BE2C (cell line): ENCODE results near the gene PPP1R9B.

ENCODE experiments used
- DNase-seq: peaks from one replicate; pipeline ENCODE4 v3.0.0-alpha.2; 2020
- H3K27me3 ChIP-seq: fragments of 250-450 bp; sonication (Bioruptor Pico); 2 replicates; pipeline ENCODE4 v1.5.1; 2020; ENCODE audit warnings: mild to moderate bottlenecking
- H3K36me3 ChIP-seq: fragments of 250-450 bp; sonication (Bioruptor Pico); 2 replicates; pipeline ENCODE4 v1.5.1; 2020; ENCODE audit warnings: mild to moderate bottlenecking
- H3K4me1 ChIP-seq: fragments of 250-450 bp; sonication (Bioruptor Pico); 2 replicates; pipeline ENCODE4 v1.5.1; 2020
- H3K4me3 ChIP-seq: 2 replicates; pipeline ENCODE4 v1.5.1; 2011; ENCODE audit warnings: low read depth, low read length
- H3K9me3 ChIP-seq: fragments of 250-450 bp; sonication (Bioruptor Pico); 2 replicates; pipeline ENCODE4 v1.5.1; 2020
- TF ChIP-seq, protein P1 (sequence below): IDR thresholded peaks from 2 replicates; pipeline ENCODE4 v1.5.1; 2012; ENCODE audit warnings: mild to moderate bottlenecking, low read depth, low read length

Gene PPP1R9B

DNA sequence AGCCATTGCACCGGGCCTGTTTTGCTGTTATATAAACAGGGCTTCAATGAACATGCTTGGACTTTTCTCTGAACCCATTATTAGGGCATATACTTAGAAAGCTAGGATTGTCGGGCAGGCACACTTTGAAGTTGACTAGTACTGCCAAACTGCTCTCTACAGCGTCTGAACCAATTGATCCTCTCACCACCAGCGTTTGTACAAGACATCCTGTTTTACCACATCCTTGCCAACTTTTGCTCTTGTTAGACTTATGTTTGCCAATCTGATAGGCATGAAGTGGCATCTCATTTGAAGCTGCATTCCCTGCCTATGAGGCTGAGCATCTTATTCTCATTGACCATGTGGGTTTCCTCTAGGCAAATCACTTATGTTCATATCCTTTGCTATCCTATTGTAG is 7.4 kb upstream of the PPP1R9B start:
- TF ChIP-seq, protein P1, sequence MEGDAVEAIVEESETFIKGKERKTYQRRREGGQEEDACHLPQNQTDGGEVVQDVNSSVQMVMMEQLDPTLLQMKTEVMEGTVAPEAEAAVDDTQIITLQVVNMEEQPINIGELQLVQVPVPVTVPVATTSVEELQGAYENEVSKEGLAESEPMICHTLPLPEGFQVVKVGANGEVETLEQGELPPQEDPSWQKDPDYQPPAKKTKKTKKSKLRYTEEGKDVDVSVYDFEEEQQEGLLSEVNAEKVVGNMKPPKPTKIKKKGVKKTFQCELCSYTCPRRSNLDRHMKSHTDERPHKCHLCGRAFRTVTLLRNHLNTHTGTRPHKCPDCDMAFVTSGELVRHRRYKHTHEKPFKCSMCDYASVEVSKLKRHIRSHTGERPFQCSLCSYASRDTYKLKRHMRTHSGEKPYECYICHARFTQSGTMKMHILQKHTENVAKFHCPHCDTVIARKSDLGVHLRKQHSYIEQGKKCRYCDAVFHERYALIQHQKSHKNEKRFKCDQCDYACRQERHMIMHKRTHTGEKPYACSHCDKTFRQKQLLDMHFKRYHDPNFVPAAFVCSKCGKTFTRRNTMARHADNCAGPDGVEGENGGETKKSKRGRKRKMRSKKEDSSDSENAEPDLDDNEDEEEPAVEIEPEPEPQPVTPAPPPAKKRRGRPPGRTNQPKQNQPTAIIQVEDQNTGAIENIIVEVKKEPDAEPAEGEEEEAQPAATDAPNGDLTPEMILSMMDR: no peak
- Histone ChIP-seq H3K9me3 (no peaks in the 10 kb centered on the region), H3K4me1 (peaks cover 13% of the 10 kb centered on the region), H3K4me3 (no peak overlapping the region), H3K36me3 (no peaks in the 10 kb centered on the region), H3K27me3 (no peaks in the 10 kb centered on the region)
- no peak for DNase-seq

DNA sequence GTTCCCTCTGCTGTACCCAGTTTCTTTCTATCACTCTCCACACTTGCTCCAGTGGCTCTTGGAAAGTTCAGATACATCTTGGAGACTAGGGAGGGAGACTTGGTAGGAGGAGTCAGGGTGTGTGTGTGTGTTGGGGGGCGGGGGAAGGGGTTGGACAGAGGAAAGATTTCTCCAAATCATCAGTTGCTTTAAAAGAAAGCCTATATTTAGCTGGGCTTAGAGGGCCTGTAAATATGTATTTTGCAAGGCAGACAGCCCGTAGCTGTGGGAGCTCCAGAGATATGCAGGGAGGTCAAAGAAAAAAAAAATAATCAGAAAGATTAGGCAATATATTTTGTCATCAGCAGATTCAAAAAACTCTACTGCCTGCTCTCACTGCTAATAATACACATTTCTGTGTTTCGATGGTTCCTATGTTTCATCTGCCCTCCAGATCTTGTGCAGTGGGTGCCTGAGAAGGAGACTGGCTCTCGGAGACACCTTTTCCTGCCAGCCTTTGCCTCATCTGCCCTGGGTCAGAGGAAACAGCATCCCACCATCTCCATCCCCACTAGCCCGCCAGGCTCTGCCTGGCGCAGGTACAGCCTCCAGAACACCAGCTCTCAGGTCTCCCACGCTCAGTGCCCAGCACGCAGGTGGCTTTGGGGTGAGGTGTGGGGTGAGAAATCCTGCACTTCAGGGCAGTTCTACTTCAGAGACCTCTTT is 4.8 kb upstream of the PPP1R9B start:
- Histone ChIP-seq H3K27me3 (no peaks in the 10 kb centered on the region), H3K9me3 (no peaks in the 10 kb centered on the region), H3K4me1 (peaks cover 17% of the 10 kb centered on the region), H3K4me3 (no peak overlapping the region), H3K36me3 (no peaks in the 10 kb centered on the region)
- no peak for DNase-seq
- TF ChIP-seq, protein P1: no peak

DNA sequence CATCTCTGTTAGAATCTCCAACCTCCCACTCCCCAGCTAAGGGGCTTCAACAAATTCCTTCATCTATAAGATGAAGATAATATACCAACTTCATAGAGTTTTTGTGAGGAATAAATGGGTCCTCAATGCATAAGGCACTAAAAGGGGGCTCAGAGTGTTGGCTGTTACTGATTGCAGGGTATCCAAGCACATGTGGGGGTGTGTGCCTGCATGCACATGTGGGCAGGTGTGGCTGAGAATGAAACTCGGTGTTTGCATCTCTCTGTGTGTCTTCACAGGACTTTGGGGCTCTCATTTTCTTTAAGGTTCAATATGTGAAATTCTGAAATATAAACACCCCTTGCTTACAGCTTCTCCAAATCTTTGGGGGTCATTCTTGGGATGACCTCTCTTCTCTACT is 4.1 kb upstream of the PPP1R9B start:
- Histone ChIP-seq H3K27me3 (no peaks in the 10 kb centered on the region), H3K9me3 (no peaks in the 10 kb centered on the region), H3K36me3 (peaks cover 3% of the 10 kb centered on the region; the same call in 1 of the 2 replicates), H3K4me1 (peaks cover 17% of the 10 kb centered on the region), H3K4me3 (no peak overlapping the region)
- no peak for DNase-seq
- TF ChIP-seq, protein P1: no peak

DNA sequence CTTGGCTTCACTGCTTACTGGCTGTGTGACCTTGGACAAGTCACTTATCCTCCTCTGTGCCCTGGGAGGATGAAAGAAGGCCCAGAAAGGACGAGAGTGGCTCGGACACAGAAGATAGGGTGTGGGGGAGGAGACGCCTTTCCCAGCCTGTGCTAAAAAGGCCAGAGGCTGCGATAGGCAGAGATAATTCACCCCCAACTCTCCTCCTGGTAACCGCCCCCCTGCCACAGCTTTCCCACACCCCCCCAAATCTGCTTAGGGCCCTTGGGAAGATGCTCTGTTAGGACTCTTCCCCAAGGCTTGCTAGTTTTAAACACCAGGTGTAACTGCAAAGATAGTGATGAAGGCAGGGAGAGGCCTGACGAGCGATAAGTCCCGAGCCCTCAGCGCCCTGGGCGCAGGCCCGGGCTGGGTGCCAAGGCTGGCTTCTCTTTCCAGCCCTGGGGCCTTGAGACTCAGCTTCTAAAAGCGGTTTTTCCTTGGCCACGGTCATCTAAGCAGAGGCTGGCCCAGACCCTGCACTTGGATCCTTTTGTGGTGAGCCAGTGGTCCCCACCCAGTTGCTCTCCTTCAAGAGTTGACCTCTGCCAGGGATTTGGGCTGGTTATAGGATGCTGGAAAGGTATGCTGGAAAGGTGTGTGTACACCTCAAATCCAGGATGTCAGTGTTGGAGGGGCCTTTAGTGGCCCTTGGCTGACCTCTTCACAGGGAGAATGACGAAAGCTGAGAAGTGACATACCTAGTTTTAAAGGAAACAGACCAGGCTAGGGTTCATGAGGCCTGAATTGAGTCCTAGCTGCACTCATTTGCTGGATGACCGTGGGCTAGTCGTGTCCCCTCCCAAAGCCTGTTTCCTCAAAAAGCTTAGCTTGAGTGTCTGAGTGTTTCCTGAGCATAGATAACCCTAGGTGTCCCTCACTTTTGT is 3.4 kb upstream of the PPP1R9B start:
- peak; percentile 75 for DNase-seq
- TF ChIP-seq, protein P1: no peak
- Histone ChIP-seq H3K9me3 (no peaks in the 10 kb centered on the region), H3K36me3 (peaks cover 8% of the 10 kb centered on the region; the same call in 1 of the 2 replicates), H3K4me1 (peaks cover 17% of the 10 kb centered on the region), H3K4me3 (no peak overlapping the region), H3K27me3 (no peaks in the 10 kb centered on the region)

DNA sequence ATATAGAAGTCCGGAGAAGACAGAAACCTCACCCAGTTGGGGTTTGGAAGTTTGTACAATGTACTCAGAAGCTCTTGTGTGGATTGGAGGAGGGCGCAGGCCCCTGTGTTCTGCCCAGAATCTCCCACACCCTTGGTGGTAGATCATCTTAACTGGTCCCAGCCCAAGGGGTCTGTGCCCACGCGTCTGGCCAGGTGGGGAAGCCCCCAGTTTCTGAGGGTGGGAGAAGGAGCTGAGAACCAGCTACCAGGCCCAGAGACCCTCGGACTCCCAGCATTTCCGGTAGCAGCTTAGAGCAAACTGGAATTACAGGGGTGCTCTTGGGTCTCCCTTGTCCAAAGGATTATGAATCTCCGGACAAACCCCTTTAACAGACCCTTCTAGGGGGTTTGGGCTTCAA is 2.3 kb upstream of the PPP1R9B start:
- TF ChIP-seq, protein P1: no peak
- Histone ChIP-seq H3K36me3 (peaks cover 8% of the 10 kb centered on the region; the same call in 1 of the 2 replicates), H3K4me1 (peaks cover 17% of the 10 kb centered on the region), H3K9me3 (no peaks in the 10 kb centered on the region), H3K27me3 (no peaks in the 10 kb centered on the region), H3K4me3 (peak overlapping the region; percentile 92)
- no peak for DNase-seq
